Measurements from ENCODE around the gene ADGRG3. TPM values are rescaled to one million over a fixed set of nuclear protein-coding genes. Genes with fewer than 3 reads are reported as not detected.

The ADGRG3 gene
- total RNA-seq, 1 donor from 2014 or later, result 7.7 TPM

- no peak for DNase-seq
- intact Hi-C loops (cut with DNase I), result no loop called here
- Histone ChIP-seq H3K36me3 (peaks cover 37% of the 10 kb centered on the region), H3K9me3 (no peaks in the 10 kb centered on the region), H3K4me3 (no peak overlapping the region), H3K27me3 (ENCODE audit: low read depth) (no peaks in the 10 kb centered on the region), H3K4me1 (peaks cover 8% of the 10 kb centered on the region), H3K27ac (no peak overlapping the region)
- TF ChIP-seq CTCF (IDR thresholded peaks at IDR 0.05), result no peak
- ATAC-seq, result no peak
These were observed 3.5 kb upstream of the ADGRG3 start for GRCh38 chr16:57664662-57665025.

GRCh38 chr16:57665541-57665940, 2.6 kb upstream of the ADGRG3 start:
- no peaks in the 10 kb centered on the region for H3K9me3 ChIP-seq
- no peak for ATAC-seq
- no peak for TF ChIP-seq CTCF (IDR thresholded peaks at IDR 0.05)
- DNase-seq, result no peak
- H3K27me3 ChIP-seq (ENCODE audit: low read depth), result no peaks in the 10 kb centered on the region
- peaks cover 29% of the 10 kb centered on the region for H3K36me3 ChIP-seq
- H3K27ac ChIP-seq, result no peak overlapping the region
- no peak overlapping the region for H3K4me3 ChIP-seq
- intact Hi-C loops (cut with DNase I), result no loop called here
- peaks cover 8% of the 10 kb centered on the region for H3K4me1 ChIP-seq

GRCh38 chr16:57666353-57667047, 1.6 kb upstream of the ADGRG3 start:
- DNase-seq (no peak), ATAC-seq (no peak)
- Histone ChIP-seq H3K4me1 (peaks cover 8% of the 10 kb centered on the region), H3K27ac (no peak overlapping the region), H3K9me3 (no peaks in the 10 kb centered on the region), H3K27me3 (ENCODE audit: low read depth) (no peaks in the 10 kb centered on the region), H3K36me3 (peaks cover 21% of the 10 kb centered on the region), H3K4me3 (no peak overlapping the region)
- no peak for TF ChIP-seq CTCF (IDR thresholded peaks at IDR 0.05)
- intact Hi-C loops (cut with DNase I), result no loop called here

- H3K27me3 ChIP-seq (ENCODE audit: low read depth), result no peaks in the 10 kb centered on the region
- H3K4me1 ChIP-seq, result peaks cover 8% of the 10 kb centered on the region
- ATAC-seq (peak in 1 of 2 donors; percentile 4), DNase-seq (no peak)
- intact Hi-C loops (cut with DNase I), result no loop called here
- H3K36me3 ChIP-seq, result peaks cover 16% of the 10 kb centered on the region
- H3K4me3 ChIP-seq, result no peak overlapping the region
- peak overlapping the region; percentile 19 for H3K27ac ChIP-seq
- no peaks in the 10 kb centered on the region for H3K9me3 ChIP-seq
- no peak for TF ChIP-seq CTCF (IDR thresholded peaks at IDR 0.05)
These were observed 1.0 kb upstream of the ADGRG3 start for GRCh38 chr16:57667048-57667525.

GRCh38 chr16:57667526-57668262, 412 bp upstream of the ADGRG3 start:
- peak overlapping the region; percentile 41 for H3K27ac ChIP-seq
- peaks cover 8% of the 10 kb centered on the region for H3K4me1 ChIP-seq
- peak; percentile 30 for TF ChIP-seq CTCF (IDR thresholded peaks at IDR 0.05)
- ATAC-seq, result peak; percentile 75 to 82
- DNase-seq, result peak; percentile 85
- H3K9me3 ChIP-seq, result no peaks in the 10 kb centered on the region
- no peak overlapping the region for H3K4me3 ChIP-seq
- H3K27me3 ChIP-seq (ENCODE audit: low read depth), result no peaks in the 10 kb centered on the region
- peaks cover 11% of the 10 kb centered on the region for H3K36me3 ChIP-seq
- intact Hi-C loops (cut with DNase I), result no loop called here
